Hepatocyte (in vitro differentiated cells): ENCODE measurements around the gene SEMA5B. TPM values are rescaled to one million over a fixed set of nuclear protein-coding genes. Genes with fewer than 3 reads are reported as not detected.

Experiments
- DNase-seq: peaks from one replicate; pipeline ENCODE4 v3.0.0-alpha.2; 2016; ENCODE audit warnings: low spot score
- H2AFZ ChIP-seq: fragments of 200-600 bp; sonication (generic); 2 replicates; pipeline ENCODE4 v1.6.0; 2016; ENCODE audit warnings: antibody characterized with exemption, mild to moderate bottlenecking
- H3K27ac ChIP-seq: fragments of 200-600 bp; sonication (generic); 2 replicates; pipeline ENCODE4 v1.5.1; 2016; ENCODE audit warnings: mild to moderate bottlenecking
- H3K27me3 ChIP-seq: fragments of 200-600 bp; sonication (generic); 2 replicates; pipeline ENCODE4 v1.6.1; 2016
- H3K36me3 ChIP-seq: fragments of 200-600 bp; sonication (generic); replicated peaks from 2 replicates; pipeline ENCODE4 v1.5.1; 2016; ENCODE audit warnings: low read depth; ENCODE audit not compliant: insufficient read depth
- H3K4me1 ChIP-seq: fragments of 200-600 bp; sonication (generic); 2 replicates; pipeline ENCODE4 v1.5.1; 2016; ENCODE audit warnings: mild to moderate bottlenecking, moderate library complexity; ENCODE audit not compliant: insufficient read depth
- H3K4me2 ChIP-seq: fragments of 200-600 bp; sonication (generic); 2 replicates; pipeline ENCODE4 v1.6.0; 2016
- H3K4me3 ChIP-seq: fragments of 200-600 bp; sonication (generic); 2 replicates; pipeline ENCODE4 v1.5.1; 2016; ENCODE audit warnings: mild to moderate bottlenecking
- H3K79me2 ChIP-seq: fragments of 200-600 bp; sonication (generic); 2 replicates; pipeline ENCODE4 v1.6.0; 2017; ENCODE audit warnings: mild to moderate bottlenecking
- H3K9me2 ChIP-seq: fragments of 200-600 bp; sonication (generic); replicated peaks from 2 replicates; pipeline ENCODE4 v1.6.0; 2017; ENCODE audit warnings: mild to moderate bottlenecking; ENCODE audit not compliant: insufficient read depth
- H3K9me3 ChIP-seq: fragments of 200-600 bp; sonication (generic); 2 replicates; pipeline ENCODE4 v1.5.1; 2016; ENCODE audit warnings: low read depth, mild to moderate bottlenecking
- H4K20me1 ChIP-seq: fragments of 200-600 bp; sonication (generic); 2 replicates; pipeline ENCODE4 v1.6.0; 2016; ENCODE audit warnings: mild to moderate bottlenecking; ENCODE audit not compliant: insufficient read depth, poor library complexity, severe bottlenecking
- CTCF ChIP-seq: fragments of 200-600 bp; sonication (generic); IDR thresholded peaks from 2 replicates; pipeline ENCODE4 v1.5.1; 2016; ENCODE audit warnings: antibody characterized with exemption, mild to moderate bottlenecking; ENCODE audit not compliant: poor library complexity
- EZH2 ChIP-seq: fragments of 200-600 bp; sonication (generic); IDR thresholded peaks from 2 replicates; pipeline ENCODE4 v1.6.1; 2016; ENCODE audit warnings: antibody characterized with exemption, mild to moderate bottlenecking, borderline replicate concordance
- EZH2phosphoT487 ChIP-seq: fragments of 200-600 bp; sonication (generic); IDR thresholded peaks from one replicate; pipeline ENCODE4 v1.6.1; 2018; ENCODE audit warnings: antibody characterized with exemption, mild to moderate bottlenecking, low read depth, moderate library complexity; ENCODE audit not compliant: unreplicated experiment, severe bottlenecking
- WGBS: methylation state at CpG from one replicate; pipeline ENCODE4 v1.1.6; 2016; ENCODE audit warnings: low lambda C conversion rate; ENCODE audit errors: missing lambda C conversion rate; 5-methylcytosine and 5-hydroxymethylcytosine counted together
- polyA plus RNA-seq: library from polyadenylated mRNA; unstranded; fragments of >200 nt; fragmentation: Nextera tagmentation; extraction: Ambion mirVana; gene quantifications from 2 replicates; pipeline ENCODE4 v1.2.1, GENCODE V29; 2016
- total RNA-seq: library from RNA; depleted of rRNA; stranded (reverse); fragments of >200 nt; gene quantifications from 2 replicates; pipeline ENCODE4 v1.2.3, GENCODE V29; 2014

SEMA5B gene
- total and polyA plus RNA-seq, 2 experiments from 2014 or later: 1.4 to 4.2 TPM

DNA sequence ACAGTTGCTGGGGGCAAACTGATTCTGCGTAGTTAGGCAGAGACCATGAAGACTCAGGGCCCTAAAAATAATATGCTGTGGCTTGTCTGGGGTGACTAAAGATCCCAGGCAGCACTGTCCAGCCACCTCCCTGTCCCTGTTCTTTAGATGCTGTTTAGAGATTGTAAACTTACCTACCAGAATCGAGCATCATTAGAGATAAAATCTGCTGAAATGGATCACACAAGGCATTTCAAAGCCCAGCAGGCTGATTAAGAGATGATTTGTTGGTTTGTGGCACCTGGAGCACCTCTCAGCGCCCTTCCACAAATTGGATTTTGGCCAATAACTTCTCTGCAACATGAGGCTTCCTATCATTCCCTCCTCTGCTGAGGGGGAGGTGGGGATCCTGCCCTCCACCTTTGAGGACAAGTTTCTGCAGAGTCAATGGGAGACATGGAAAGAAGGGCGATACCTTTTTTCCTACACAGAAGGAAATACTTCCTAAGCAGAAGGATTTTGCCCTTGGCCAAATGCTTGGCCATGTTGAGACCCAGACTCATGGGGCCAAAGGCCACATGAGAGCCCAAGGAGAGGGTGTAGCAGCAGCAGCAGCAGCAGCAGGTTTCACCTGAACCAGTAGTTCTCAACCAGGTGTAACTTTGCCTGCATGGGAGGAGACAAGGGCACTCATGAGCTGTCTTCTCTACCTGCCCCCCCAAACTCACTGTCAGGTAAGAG is 37.5 kb downstream of the SEMA5B start:
- no peaks in the 10 kb centered on the region for H3K79me2 ChIP-seq
- no peaks in the 10 kb centered on the region for H3K36me3 ChIP-seq
- TF ChIP-seq EZH2phosphoT487 (no peak), EZH2 (no peak), CTCF (no peak)
- H4K20me1 ChIP-seq: no peaks in the 10 kb centered on the region
- H3K4me3 ChIP-seq: no peak overlapping the region
- H3K9me2 ChIP-seq: no peaks in the 10 kb centered on the region
- H3K27me3 ChIP-seq: peaks cover 18% of the 10 kb centered on the region
- no peak overlapping the region for H3K27ac ChIP-seq
- H2AFZ ChIP-seq: no peak overlapping the region
- H3K9me3 ChIP-seq: no peaks in the 10 kb centered on the region
- no peak overlapping the region for H3K4me2 ChIP-seq
- WGBS: 76% methylated on average over 4 of the region's 4 CpGs
- no peak for DNase-seq
- no peaks in the 10 kb centered on the region for H3K4me1 ChIP-seq

GRCh38 chr3:122988508-122988907 is 39.1 kb downstream of the SEMA5B start:
- Histone ChIP-seq H4K20me1 (no peaks in the 10 kb centered on the region), H3K27ac (no peak overlapping the region), H3K36me3 (no peaks in the 10 kb centered on the region), H3K9me3 (no peaks in the 10 kb centered on the region), H3K4me3 (no peak overlapping the region), H3K4me1 (no peaks in the 10 kb centered on the region), H3K27me3 (peaks cover 18% of the 10 kb centered on the region), H3K9me2 (no peaks in the 10 kb centered on the region), H3K79me2 (no peaks in the 10 kb centered on the region), H3K4me2 (no peak overlapping the region), H2AFZ (no peak overlapping the region)
- no peak for DNase-seq
- no peak for TF ChIP-seq EZH2
- no peak for TF ChIP-seq EZH2phosphoT487
- TF ChIP-seq CTCF: no peak
- WGBS: 47% methylated on average over 5 of the region's 5 CpGs

DNA sequence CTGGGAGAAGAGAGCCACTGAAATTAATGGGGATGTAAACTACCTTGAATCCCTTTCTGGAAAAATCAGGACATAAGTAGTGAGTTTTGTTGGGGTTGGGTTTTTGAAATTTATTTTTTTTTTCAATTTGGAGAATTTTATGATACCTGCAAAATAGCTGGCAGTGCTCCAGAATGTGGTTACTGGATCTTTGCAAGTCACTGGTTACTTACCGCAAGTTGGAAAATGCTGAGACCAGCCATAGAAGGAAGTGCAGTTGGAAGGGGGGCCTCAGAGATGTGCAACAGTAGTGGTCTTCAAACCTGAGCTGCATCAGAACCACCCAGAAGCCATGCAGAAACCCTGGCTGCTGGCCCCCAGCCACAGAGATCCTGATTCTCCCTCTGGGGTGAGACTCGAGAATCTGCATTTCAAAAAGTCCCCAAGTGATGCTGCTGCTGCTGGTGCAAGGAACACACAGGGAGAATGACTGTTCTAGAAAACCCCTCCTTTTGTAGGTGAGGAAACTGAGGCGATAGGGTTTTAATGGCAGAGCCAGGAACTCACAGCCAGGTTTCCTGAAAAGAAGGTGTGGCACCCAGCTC is 39.7 kb downstream of the SEMA5B start:
- H3K9me2 ChIP-seq: no peaks in the 10 kb centered on the region
- TF ChIP-seq CTCF: no peak
- TF ChIP-seq EZH2: no peak
- H3K4me3 ChIP-seq: no peak overlapping the region
- H3K9me3 ChIP-seq: no peaks in the 10 kb centered on the region
- no peaks in the 10 kb centered on the region for H4K20me1 ChIP-seq
- no peaks in the 10 kb centered on the region for H3K36me3 ChIP-seq
- no peaks in the 10 kb centered on the region for H3K4me1 ChIP-seq
- no peak for DNase-seq
- 81% methylated on average over 3 of the region's 3 CpGs for WGBS
- H3K4me2 ChIP-seq: no peak overlapping the region
- H3K79me2 ChIP-seq: no peaks in the 10 kb centered on the region
- no peak overlapping the region for H3K27ac ChIP-seq
- H2AFZ ChIP-seq: no peak overlapping the region
- peaks cover 14% of the 10 kb centered on the region for H3K27me3 ChIP-seq
